Coronary artery (tissue), 2 donors: ENCODE data around the gene SORL1-AS1.
"Not testable (repeated sequence)": the region's sequence is repeated elsewhere in the genome, so short reads cannot be mapped to it uniquely, and the experiment has no call there.

Experiments used
- DNase-seq: peaks from one replicate; pipeline ENCODE4 v3.0.0-alpha.2; 2017; ENCODE audit warnings: low spot score
- H3K27ac ChIP-seq, 2 donors: fragments of 200-600 bp; sonication (generic); one replicate each; pipeline ENCODE4 v1.5.1; 2016 to 2019
- H3K4me3 ChIP-seq: fragments of 200-600 bp; sonication (generic); 2 replicates; pipeline ENCODE4 v1.5.1; 2016; ENCODE audit warnings: mild to moderate bottlenecking, moderate library complexity
- CTCF ChIP-seq: fragments of 200-600 bp; sonication (generic); IDR thresholded peaks from one replicate; pipeline ENCODE4 v1.5.1; 2019; ENCODE audit warnings: antibody characterized with exemption

Gene SORL1-AS1

GRCh38 chr11:121412711-121413415 lies 39.9 kb downstream of the SORL1-AS1 start:
- DNase-seq, result no peak
- no peak for TF ChIP-seq CTCF
- Histone ChIP-seq H3K4me3 (no peak overlapping the region), H3K27ac (no peak overlapping the region)

- no peak for TF ChIP-seq CTCF
- H3K27ac ChIP-seq, result no peak overlapping the region
- DNase-seq, result no peak
- H3K4me3 ChIP-seq, result no peak overlapping the region
Measured at GRCh38 chr11:121412000-121412587, 40.7 kb downstream of the SORL1-AS1 start.

GRCh38 chr11:121411330-121411729 lies 41.4 kb downstream of the SORL1-AS1 start:
- not testable (repeated sequence) for H3K27ac ChIP-seq, H3K4me3 ChIP-seq, DNase-seq

- not testable (repeated sequence) for H3K27ac ChIP-seq, H3K4me3 ChIP-seq, DNase-seq
Measured at GRCh38 chr11:121410041-121410440, 42.7 kb downstream of the SORL1-AS1 start.

GRCh38 chr11:121408830-121409229 lies 43.9 kb downstream of the SORL1-AS1 start:
- no peak overlapping the region for H3K4me3 ChIP-seq
- TF ChIP-seq CTCF, result no peak
- no peak for DNase-seq
- no peak overlapping the region for H3K27ac ChIP-seq

- no peak for TF ChIP-seq CTCF
- no peak for DNase-seq
- Histone ChIP-seq H3K27ac (no peak overlapping the region), H3K4me3 (no peak overlapping the region)
Measured at GRCh38 chr11:121406291-121406690, 46.5 kb downstream of the SORL1-AS1 start.

- TF ChIP-seq CTCF, result no peak
- DNase-seq, result no peak
- H3K4me3 ChIP-seq, result no peak overlapping the region
- H3K27ac ChIP-seq, result no peak overlapping the region
Measured at GRCh38 chr11:121405646-121406045, 47.1 kb downstream of the SORL1-AS1 start.

- no peak for TF ChIP-seq CTCF
- Histone ChIP-seq H3K27ac (no peak overlapping the region), H3K4me3 (no peak overlapping the region)
- DNase-seq, result no peak
Measured at GRCh38 chr11:121394785-121395184, 58.0 kb downstream of the SORL1-AS1 start.
